ENCODE results near the gene SHF. TPM values are rescaled to one million over a fixed set of nuclear protein-coding genes. Genes with fewer than 3 reads are reported as not detected.

The SHF gene
- polyA plus RNA-seq, 1 donor (not counting 4 experiments of a cell fraction or from before 2014, with no cell fraction given): 0.24 TPM

DNA sequence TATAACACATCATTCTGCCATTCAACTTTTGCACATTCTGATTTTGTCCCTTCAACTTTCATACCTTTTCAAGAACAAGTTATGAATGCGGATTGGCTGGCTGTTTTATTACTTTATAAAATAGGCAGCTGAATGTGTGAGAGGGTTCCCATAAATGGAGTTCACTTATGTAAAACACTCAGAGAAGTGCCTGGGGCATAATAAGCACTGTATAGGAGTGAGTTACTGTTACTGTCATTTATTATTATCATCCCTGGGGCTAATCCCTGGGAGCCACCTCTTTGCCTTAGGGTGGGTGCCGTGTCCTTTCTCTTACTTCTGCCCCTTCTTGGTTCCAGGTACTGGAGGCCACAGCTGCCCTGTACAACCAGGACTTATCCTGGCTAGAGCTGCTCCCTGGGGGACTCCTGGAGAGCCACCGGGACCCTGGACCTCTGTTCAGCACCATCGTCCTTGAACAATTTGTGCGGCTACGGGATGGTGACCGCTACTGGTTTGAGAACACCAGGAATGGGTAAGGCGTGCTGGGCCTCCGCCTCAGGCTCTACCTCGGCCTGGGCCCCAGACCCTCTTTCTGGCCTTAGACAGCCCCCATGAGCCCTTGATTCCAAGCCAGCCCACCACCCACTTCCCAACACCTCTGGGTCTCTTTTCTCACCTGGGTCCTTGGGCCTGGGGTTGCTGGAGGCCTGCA is 47.1 kb downstream of the SHF start:
- Histone ChIP-seq H2AFZ (ENCODE audit: control insufficient read depth, low read length) (no peak overlapping the region), H3K4me3 (ENCODE audit: control insufficient read depth in 2 of 3, extremely low read depth in 1 of 3, insufficient read depth in 2 of 3, low read depth in 1 of 3, low read length in 3 of 3) (no peak overlapping the region), H3K27me3 (ENCODE audit: control insufficient read depth, extremely low read depth, insufficient read depth, low read length) (no peaks in the 10 kb centered on the region), H3K36me3 (ENCODE audit: control insufficient read depth in 2 of 2, extremely low read depth in 1 of 2, insufficient read depth in 2 of 2, low read length in 2 of 2) (peaks cover 17 to 48% of the 10 kb centered on the region in 2 experiments), H3K9ac (ENCODE audit: control insufficient read depth, extremely low read depth, insufficient read depth, low read length) (no peak overlapping the region), H3K4me1 (ENCODE audit: control insufficient read depth, extremely low read depth, insufficient read depth, low read length) (no peaks in the 10 kb centered on the region), H3K9me1 (ENCODE audit: control insufficient read depth, extremely low read depth, insufficient read depth, low read length) (no peaks in the 10 kb centered on the region), H3K27ac (ENCODE audit: control insufficient read depth, insufficient read depth, low read length) (no peak overlapping the region), H4K20me1 (ENCODE audit: control insufficient read depth, extremely low read depth, insufficient read depth, low read length) (no peaks in the 10 kb centered on the region), H3K9me3 (ENCODE audit: control insufficient read depth, low read depth, low read length) (no peaks in the 10 kb centered on the region), H3K79me2 (ENCODE audit: control insufficient read depth, insufficient read depth, low read length) (no peaks in the 10 kb centered on the region), H3K4me2 (ENCODE audit: control insufficient read depth, extremely low read depth, insufficient read depth, low read depth, low read length) (no peak overlapping the region)
- dilution Hi-C loops (cut with MboI; ENCODE audit: extremely low pct_ligation_motif_present, low sequenced_read_pairs): no loop called here
- no peak for DNase-seq (ENCODE audit: low read depth, low spot score)
- TF ChIP-seq EZH2 (IDR thresholded peaks at IDR 0.05; ENCODE audit: low read length): no peak
- TF ChIP-seq, protein P1, sequence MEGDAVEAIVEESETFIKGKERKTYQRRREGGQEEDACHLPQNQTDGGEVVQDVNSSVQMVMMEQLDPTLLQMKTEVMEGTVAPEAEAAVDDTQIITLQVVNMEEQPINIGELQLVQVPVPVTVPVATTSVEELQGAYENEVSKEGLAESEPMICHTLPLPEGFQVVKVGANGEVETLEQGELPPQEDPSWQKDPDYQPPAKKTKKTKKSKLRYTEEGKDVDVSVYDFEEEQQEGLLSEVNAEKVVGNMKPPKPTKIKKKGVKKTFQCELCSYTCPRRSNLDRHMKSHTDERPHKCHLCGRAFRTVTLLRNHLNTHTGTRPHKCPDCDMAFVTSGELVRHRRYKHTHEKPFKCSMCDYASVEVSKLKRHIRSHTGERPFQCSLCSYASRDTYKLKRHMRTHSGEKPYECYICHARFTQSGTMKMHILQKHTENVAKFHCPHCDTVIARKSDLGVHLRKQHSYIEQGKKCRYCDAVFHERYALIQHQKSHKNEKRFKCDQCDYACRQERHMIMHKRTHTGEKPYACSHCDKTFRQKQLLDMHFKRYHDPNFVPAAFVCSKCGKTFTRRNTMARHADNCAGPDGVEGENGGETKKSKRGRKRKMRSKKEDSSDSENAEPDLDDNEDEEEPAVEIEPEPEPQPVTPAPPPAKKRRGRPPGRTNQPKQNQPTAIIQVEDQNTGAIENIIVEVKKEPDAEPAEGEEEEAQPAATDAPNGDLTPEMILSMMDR (optimal IDR thresholded peaks at IDR 0.05 in 1 of 3, IDR thresholded peaks at IDR 0.05 in 1 of 3, conservative IDR thresholded peaks at IDR 0.05 in 1 of 3; ENCODE audit: extremely low read depth in 1 of 3, insufficient read depth in 2 of 3, low read length in 3 of 3): no peak
- no peak for FAIRE-seq

DNA sequence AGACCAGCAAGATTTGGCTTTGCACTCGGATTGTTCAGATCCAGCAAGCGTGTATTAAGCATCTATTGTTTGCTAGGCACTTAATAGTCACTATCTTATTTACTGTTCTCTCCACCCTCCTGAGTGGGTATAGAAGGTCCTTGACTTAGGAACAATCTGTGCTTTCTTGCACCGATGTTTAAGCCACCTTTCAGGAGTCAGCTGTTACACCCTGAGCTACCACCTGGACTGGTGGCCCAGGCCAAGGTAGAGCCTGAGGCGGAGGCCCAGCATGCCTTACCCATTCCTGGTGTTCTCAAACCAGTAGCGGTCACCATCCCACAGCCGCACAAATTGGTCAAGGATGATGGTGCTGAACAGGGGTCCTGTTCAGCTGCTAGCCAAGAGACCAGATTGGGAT is 48.0 kb downstream of the SHF start:
- dilution Hi-C loops (cut with MboI; ENCODE audit: extremely low pct_ligation_motif_present, low sequenced_read_pairs): no loop called here

More for the DNA sequence above, 48.0 kb downstream of the SHF start:
- TF ChIP-seq EZH2 (IDR thresholded peaks at IDR 0.05; ENCODE audit: low read length): no peak
- TF ChIP-seq, protein P1 (optimal IDR thresholded peaks at IDR 0.05 in 1 of 3, IDR thresholded peaks at IDR 0.05 in 1 of 3, conservative IDR thresholded peaks at IDR 0.05 in 1 of 3; ENCODE audit: extremely low read depth in 1 of 3, insufficient read depth in 2 of 3, low read length in 3 of 3): no peak
- Histone ChIP-seq H4K20me1 (ENCODE audit: control insufficient read depth, extremely low read depth, insufficient read depth, low read length) (no peaks in the 10 kb centered on the region), H3K36me3 (ENCODE audit: control insufficient read depth in 2 of 2, extremely low read depth in 1 of 2, insufficient read depth in 2 of 2, low read length in 2 of 2) (peaks cover 11 to 44% of the 10 kb centered on the region in 2 experiments), H3K9me1 (ENCODE audit: control insufficient read depth, extremely low read depth, insufficient read depth, low read length) (no peaks in the 10 kb centered on the region), H3K9me3 (ENCODE audit: control insufficient read depth, low read depth, low read length) (no peaks in the 10 kb centered on the region), H3K9ac (ENCODE audit: control insufficient read depth, extremely low read depth, insufficient read depth, low read length) (no peak overlapping the region), H3K4me2 (ENCODE audit: control insufficient read depth, extremely low read depth, insufficient read depth, low read depth, low read length) (no peak overlapping the region), H3K4me3 (ENCODE audit: control insufficient read depth in 2 of 3, extremely low read depth in 1 of 3, insufficient read depth in 2 of 3, low read depth in 1 of 3, low read length in 3 of 3) (no peak overlapping the region), H2AFZ (ENCODE audit: control insufficient read depth, low read length) (no peak overlapping the region), H3K27me3 (ENCODE audit: control insufficient read depth, extremely low read depth, insufficient read depth, low read length) (no peaks in the 10 kb centered on the region), H3K27ac (ENCODE audit: control insufficient read depth, insufficient read depth, low read length) (no peak overlapping the region), H3K4me1 (ENCODE audit: control insufficient read depth, extremely low read depth, insufficient read depth, low read length) (no peaks in the 10 kb centered on the region), H3K79me2 (ENCODE audit: control insufficient read depth, insufficient read depth, low read length) (no peaks in the 10 kb centered on the region)
- DNase-seq (ENCODE audit: low read depth, low spot score) (no peak), FAIRE-seq (no peak)

Data from keratinocyte (primary cell).